ENCODE results near the gene SIDT2.

Gene SIDT2

GRCh38 chr11:117199053-117199915 lies 20.7 kb downstream of the SIDT2 start, which contains the start of gene TAGLN:
Gene TAGLN (plus strand): TSS chr11:117199370. CDS start chr11:117203014, 3,644 bp downstream.
- Histone ChIP-seq H3K9me3 (ENCODE audit: low read length) (no peaks in the 10 kb centered on the region), H3K4me1 (ENCODE audit: insufficient read depth, low read length, severe bottlenecking) (no peaks in the 10 kb centered on the region), H3F3A (ENCODE audit: insufficient read depth, low read length) (no peaks in the 10 kb centered on the region), H3K4me2 (ENCODE audit: low read length) (no peak within 1 kb of the TSS), H3K27me3 (ENCODE audit: insufficient read depth, low read length) (no peaks in the 10 kb centered on the region), H3K27ac (ENCODE audit: low read depth, low read length, poor library complexity, severe bottlenecking) (no peak within 1 kb of the TSS), H3K9me2 (ENCODE audit: low read depth, low read length) (no peaks in the 10 kb centered on the region), H3K79me2 (ENCODE audit: insufficient read depth, low read length) (no peaks in the 10 kb centered on the region), H3K4me3 (ENCODE audit: low read depth, low read length, poor library complexity, severe bottlenecking) (no peak within 1 kb of the TSS), H2AFZ (ENCODE audit: low read length) (no peak within 1 kb of the TSS), H4K20me1 (ENCODE audit: insufficient read depth, low read length) (no peaks in the 10 kb centered on the region), H3K9ac (ENCODE audit: low read length) (no peak within 1 kb of the TSS), H3K36me3 (ENCODE audit: insufficient read depth, low read length) (no peaks in the 10 kb centered on the region; the same call in 1 of the 2 replicates)
- TF ChIP-seq CTCF (IDR thresholded peaks at IDR 0.05; ENCODE audit: low read length) (no peak), EZH2 (IDR thresholded peaks at IDR 0.05; ENCODE audit: borderline replicate concordance, low read length) (no peak)

- Histone ChIP-seq H3K4me3 (ENCODE audit: low read depth, low read length, poor library complexity, severe bottlenecking) (no peak overlapping the region), H3K9me3 (ENCODE audit: low read length) (no peaks in the 10 kb centered on the region), H3K4me1 (ENCODE audit: insufficient read depth, low read length, severe bottlenecking) (no peaks in the 10 kb centered on the region), H3K27ac (ENCODE audit: low read depth, low read length, poor library complexity, severe bottlenecking) (no peak overlapping the region), H2AFZ (ENCODE audit: low read length) (no peak overlapping the region), H3K27me3 (ENCODE audit: insufficient read depth, low read length) (no peaks in the 10 kb centered on the region), H3K36me3 (ENCODE audit: insufficient read depth, low read length) (no peaks in the 10 kb centered on the region; the same call in 1 of the 2 replicates), H4K20me1 (ENCODE audit: insufficient read depth, low read length) (no peaks in the 10 kb centered on the region), H3K9ac (ENCODE audit: low read length) (no peak overlapping the region), H3F3A (ENCODE audit: insufficient read depth, low read length) (no peaks in the 10 kb centered on the region), H3K9me2 (ENCODE audit: low read depth, low read length) (no peaks in the 10 kb centered on the region), H3K4me2 (ENCODE audit: low read length) (no peak overlapping the region), H3K79me2 (ENCODE audit: insufficient read depth, low read length) (no peaks in the 10 kb centered on the region)
- TF ChIP-seq EZH2 (IDR thresholded peaks at IDR 0.05; ENCODE audit: borderline replicate concordance, low read length): no peak
- no peak for TF ChIP-seq CTCF (IDR thresholded peaks at IDR 0.05; ENCODE audit: low read length)
These were observed 21.6 kb downstream of the SIDT2 start for GRCh38 chr11:117199916-117200812.

DNA sequence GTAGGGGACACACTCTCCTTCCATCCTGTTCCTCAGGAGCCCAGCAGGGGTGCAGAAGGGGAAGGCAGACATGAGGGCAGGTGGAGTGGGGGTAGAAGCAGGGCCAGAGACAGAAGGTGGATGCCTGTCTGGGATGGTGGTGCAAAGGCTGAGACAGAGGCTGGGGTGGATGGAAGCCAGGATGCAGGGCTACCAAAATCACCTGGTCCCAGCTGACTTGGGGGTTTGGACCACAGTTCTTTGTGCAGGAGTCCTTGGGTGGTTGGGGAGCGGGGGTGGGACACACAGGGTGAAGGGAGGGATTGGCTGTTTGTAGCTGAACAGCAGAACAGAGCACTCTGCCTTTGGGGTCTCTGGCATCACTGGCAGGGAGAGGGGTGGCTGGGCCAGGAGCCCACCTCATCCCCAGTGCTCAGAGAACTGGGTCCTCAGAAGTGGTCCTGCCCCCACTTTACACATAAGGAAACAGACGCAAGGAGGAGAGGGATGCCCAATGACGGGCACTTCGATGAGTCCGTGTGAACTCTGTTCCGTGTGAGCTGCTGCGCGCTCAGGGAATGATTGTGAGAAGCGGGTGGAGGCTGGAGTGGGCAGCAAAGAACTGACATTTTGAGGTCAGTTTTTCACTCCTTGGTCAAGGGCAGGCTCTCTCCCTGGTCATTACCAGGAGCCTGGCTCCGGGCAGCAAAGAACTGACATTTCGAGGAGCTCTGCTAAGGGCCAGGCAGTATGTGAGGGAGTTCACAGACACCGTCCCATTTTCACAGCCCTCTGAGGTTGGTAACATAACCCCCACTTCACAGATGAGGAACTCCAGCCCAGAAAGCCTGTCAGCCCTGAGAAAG lies 22.5 kb downstream of the SIDT2 start:
- Histone ChIP-seq H3K4me3 (ENCODE audit: low read depth, low read length, poor library complexity, severe bottlenecking) (no peak overlapping the region), H3K79me2 (ENCODE audit: insufficient read depth, low read length) (no peaks in the 10 kb centered on the region), H3K9ac (ENCODE audit: low read length) (no peak overlapping the region), H3K27ac (ENCODE audit: low read depth, low read length, poor library complexity, severe bottlenecking) (no peak overlapping the region), H4K20me1 (ENCODE audit: insufficient read depth, low read length) (no peaks in the 10 kb centered on the region), H3K9me3 (ENCODE audit: low read length) (no peaks in the 10 kb centered on the region), H3K36me3 (ENCODE audit: insufficient read depth, low read length) (no peaks in the 10 kb centered on the region; the same call in 1 of the 2 replicates), H3K9me2 (ENCODE audit: low read depth, low read length) (no peaks in the 10 kb centered on the region), H3F3A (ENCODE audit: insufficient read depth, low read length) (no peaks in the 10 kb centered on the region), H2AFZ (ENCODE audit: low read length) (no peak overlapping the region), H3K4me1 (ENCODE audit: insufficient read depth, low read length, severe bottlenecking) (no peaks in the 10 kb centered on the region), H3K27me3 (ENCODE audit: insufficient read depth, low read length) (no peaks in the 10 kb centered on the region), H3K4me2 (ENCODE audit: low read length) (no peak overlapping the region)
- no peak for TF ChIP-seq EZH2 (IDR thresholded peaks at IDR 0.05; ENCODE audit: borderline replicate concordance, low read length)
- TF ChIP-seq CTCF (IDR thresholded peaks at IDR 0.05; ENCODE audit: low read length): no peak

Measured in OCI-LY1 (cell line).